Measurements from ENCODE around the gene PCSK9.

DNA sequence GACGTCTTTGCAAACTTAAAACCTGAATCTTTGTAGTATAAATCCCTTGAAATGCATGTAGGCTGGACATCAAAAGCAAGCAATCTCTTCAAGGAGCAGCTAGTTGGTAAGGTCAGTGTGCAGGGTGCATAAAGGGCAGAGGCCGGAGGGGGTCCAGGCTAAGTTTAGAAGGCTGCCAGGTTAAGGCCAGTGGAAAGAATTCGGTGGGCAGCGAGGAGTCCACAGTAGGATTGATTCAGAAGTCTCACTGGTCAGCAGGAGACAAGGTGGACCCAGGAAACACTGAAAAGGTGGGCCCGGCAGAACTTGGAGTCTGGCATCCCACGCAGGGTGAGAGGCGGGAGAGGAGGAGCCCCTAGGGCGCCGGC is 390 bp upstream of the PCSK9 start:
- TF ChIP-seq, protein P1, sequence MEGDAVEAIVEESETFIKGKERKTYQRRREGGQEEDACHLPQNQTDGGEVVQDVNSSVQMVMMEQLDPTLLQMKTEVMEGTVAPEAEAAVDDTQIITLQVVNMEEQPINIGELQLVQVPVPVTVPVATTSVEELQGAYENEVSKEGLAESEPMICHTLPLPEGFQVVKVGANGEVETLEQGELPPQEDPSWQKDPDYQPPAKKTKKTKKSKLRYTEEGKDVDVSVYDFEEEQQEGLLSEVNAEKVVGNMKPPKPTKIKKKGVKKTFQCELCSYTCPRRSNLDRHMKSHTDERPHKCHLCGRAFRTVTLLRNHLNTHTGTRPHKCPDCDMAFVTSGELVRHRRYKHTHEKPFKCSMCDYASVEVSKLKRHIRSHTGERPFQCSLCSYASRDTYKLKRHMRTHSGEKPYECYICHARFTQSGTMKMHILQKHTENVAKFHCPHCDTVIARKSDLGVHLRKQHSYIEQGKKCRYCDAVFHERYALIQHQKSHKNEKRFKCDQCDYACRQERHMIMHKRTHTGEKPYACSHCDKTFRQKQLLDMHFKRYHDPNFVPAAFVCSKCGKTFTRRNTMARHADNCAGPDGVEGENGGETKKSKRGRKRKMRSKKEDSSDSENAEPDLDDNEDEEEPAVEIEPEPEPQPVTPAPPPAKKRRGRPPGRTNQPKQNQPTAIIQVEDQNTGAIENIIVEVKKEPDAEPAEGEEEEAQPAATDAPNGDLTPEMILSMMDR (IDR thresholded peaks at IDR 0.05): no peak
- no peak for TF ChIP-seq POLR2A (IDR thresholded peaks at IDR 0.05)

Data from heart left ventricle (tissue), 13 donors.